Hypothalamus (tissue), 51 donors: ENCODE data around the gene SRGAP2B.
"Not testable (repeated sequence)": the region's sequence is repeated elsewhere in the genome, so short reads cannot be mapped to it uniquely, and the experiment has no call there.

Experiments
- DNase-seq, 51 donors: peaks; one replicate each; lab custom pipeline; 2025; lab: John Stamatoyannopoulos, UW

SRGAP2B gene

DNA sequence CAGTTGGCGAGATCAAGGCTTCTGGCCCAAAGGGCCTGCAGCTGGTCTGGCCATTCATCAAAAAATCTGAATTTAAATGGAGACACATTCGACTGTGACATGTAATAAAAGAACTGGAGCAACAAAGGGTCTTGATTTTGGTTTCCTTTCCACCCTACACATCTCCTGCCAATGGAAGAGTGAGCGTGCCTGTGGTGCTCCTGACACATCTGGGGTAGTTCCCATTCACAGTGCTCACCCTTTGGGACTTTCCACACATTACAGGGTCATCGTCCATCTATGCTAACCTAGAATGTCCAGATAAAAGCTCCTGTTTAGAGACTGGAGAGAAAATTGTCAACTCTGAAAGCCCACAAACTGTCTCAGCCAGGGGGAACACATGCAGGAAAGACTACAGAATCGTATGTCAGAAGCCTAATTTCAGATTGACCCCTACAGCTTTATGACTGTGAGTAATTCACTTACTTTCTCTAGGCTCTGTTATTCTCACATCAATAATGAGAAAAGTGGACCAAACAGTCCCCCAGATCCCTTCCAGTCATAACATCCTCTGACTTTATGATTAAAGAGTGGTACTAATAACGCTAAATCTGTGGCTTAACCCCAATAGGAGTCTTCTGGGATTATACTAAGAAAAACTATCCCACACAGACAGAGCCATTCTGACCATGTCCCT, 46.8 kb downstream of the SRGAP2B start:
- DNase-seq, result not testable (repeated sequence)

- not testable (repeated sequence) for DNase-seq
These were observed 47.6 kb downstream of the SRGAP2B start for GRCh38 chr1:145047553-145047952.

GRCh38 chr1:145045571-145046273, 49.4 kb downstream of the SRGAP2B start:
- DNase-seq, result not testable (repeated sequence)

DNA sequence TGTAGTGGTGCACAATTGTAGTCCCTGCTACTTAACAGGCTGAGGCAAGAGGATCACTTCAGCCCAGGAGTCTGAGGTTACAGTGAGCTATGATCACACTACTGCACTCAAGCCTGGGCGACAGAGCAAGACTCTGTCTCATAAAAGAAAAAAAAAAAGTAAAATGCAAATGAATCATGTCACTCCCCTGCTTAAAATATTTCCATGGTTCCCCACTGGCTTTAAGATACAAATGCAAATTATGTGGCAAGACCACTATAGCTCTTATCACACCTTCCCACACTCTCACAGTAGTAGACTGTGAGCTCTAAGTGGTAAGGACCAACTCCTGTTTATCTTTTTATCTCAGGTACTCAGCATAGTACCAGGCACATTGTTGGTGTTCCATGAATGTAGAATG, 53.6 kb downstream of the SRGAP2B start:
- not testable (repeated sequence) for DNase-seq

GRCh38 chr1:145036019-145036418, 59.1 kb downstream of the SRGAP2B start:
- DNase-seq, result not testable (repeated sequence)

- DNase-seq, result not testable (repeated sequence)
These were observed 61.6 kb downstream of the SRGAP2B start for GRCh38 chr1:145033523-145033922.

DNA sequence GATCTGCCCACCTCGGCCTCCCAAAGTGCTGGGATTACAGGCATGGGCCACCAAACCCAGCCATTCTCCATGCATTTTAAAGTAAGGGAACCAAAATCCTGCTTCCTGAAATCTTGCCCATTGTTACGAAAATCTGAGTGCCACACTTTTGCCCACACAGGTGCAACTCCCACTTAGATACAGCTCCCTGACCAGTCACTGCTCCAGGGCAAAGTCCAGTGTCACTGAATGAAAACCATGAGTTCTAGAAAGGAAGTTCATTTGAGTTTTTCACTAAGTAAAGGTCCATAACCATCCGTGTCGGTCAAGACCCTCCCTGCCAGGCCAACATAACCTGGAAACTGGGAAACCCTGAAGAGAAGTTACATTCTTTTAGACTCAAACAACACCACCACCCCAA, 67.9 kb downstream of the SRGAP2B start:
- DNase-seq, result not testable (repeated sequence)

- not testable (repeated sequence) for DNase-seq
These were observed 69.8 kb downstream of the SRGAP2B start for GRCh38 chr1:145025286-145025685.

- not testable (repeated sequence) for DNase-seq
These were observed 72.9 kb downstream of the SRGAP2B start for GRCh38 chr1:145022259-145022658.

DNA sequence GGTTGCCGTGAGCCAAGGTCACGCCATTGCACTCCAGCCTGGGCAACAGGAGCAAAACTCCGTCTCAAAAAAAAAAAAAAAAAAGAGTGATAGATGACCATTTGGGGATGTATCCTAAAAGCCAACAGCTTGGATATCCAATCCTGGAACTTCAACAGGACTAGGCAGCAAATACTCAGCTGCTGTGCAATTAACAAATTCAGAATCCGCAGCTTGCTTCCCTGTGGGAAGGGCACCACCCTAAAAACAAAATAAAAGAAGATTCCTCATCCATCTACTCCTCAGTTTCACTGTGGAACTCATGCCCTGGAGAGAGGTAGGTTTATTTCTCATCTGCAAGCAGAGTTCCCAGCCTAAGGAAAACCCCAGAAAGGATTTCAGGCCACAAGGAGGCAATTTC, 73.4 kb downstream of the SRGAP2B start:
- DNase-seq, result not testable (repeated sequence)

DNA sequence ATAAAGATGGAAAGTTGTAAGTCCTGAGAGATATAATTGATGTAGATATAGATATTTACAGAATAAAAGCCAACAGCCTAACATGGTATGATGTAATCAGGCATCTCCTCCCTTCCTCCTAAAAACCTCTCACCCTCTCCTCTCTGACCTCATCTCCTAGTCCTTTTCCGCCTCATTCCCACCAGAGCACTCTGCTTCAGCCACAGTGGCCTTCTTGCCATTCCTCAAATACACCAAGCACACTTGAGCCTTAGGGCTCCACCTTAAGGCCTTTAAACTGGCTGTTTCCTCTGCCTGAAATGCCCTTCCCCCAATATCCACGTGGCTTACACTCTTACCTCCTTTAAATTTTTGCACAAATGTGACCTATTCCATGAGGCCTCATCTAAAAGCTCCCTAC, 75.4 kb downstream of the SRGAP2B start:
- DNase-seq, result not testable (repeated sequence)

DNA sequence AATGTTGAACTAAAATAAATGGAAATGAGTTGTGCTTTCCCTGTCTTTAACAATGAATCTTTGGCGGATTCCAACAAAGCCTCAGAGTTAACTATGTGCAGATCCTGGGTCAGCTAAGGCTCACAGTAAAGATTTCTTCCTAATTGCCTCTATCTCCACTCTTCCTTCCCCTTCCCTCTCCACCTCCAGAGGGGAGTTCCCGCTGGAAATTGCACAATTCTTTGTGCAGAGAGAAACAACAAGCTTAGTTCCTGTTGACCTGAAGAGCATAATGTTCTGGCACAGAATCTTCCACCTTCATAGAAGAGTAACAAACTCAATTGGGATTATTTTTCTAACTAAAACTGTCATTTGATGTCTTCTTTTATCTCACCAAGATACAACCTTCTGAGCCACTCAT, 77.4 kb downstream of the SRGAP2B start:
- not testable (repeated sequence) for DNase-seq

DNA sequence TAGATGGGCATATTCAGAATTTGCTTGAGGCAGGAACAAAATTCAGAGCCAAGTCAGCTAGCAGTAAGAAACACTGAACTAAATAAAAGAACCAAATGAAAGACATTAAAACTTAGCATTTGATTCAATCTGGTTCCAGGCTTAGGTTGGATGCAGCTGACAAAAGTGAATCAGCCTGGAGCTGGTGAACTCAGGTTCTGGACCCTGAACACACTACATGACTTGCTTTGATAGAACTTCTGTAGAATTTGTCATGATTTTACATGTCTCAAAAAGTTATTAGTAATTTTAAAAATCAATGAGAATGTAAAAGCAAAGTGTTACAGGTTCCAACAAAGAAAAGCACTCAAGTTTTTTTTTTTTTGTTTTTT, 78.7 kb downstream of the SRGAP2B start:
- DNase-seq, result not testable (repeated sequence)

- DNase-seq, result not testable (repeated sequence)
These were observed 79.2 kb downstream of the SRGAP2B start for GRCh38 chr1:145015744-145016491.

DNA sequence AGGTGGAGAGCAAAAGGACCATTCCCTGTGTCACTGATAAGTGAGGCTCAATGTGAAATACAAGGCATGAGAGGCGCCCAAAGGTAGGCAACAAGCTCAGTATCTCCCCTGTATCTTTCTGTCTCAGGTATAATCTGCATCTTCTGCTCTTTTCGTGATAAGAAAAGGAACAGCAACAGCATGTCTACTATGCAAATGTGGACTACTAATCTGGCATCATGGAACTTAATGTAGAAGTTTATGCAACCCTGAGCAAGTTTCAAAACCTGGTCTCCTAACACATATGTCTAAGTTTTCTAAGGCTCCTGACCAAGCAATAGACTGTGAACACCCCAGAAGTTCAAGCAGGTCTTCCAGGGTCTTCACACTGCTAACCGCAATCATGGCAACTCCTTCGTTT, 81.8 kb downstream of the SRGAP2B start:
- DNase-seq, result not testable (repeated sequence)

GRCh38 chr1:145011811-145012210, 83.3 kb downstream of the SRGAP2B start:
- not testable (repeated sequence) for DNase-seq

GRCh38 chr1:145010580-145010979, 84.5 kb downstream of the SRGAP2B start:
- DNase-seq, result not testable (repeated sequence)

GRCh38 chr1:145009928-145010327, 85.2 kb downstream of the SRGAP2B start:
- DNase-seq, result not testable (repeated sequence)

DNA sequence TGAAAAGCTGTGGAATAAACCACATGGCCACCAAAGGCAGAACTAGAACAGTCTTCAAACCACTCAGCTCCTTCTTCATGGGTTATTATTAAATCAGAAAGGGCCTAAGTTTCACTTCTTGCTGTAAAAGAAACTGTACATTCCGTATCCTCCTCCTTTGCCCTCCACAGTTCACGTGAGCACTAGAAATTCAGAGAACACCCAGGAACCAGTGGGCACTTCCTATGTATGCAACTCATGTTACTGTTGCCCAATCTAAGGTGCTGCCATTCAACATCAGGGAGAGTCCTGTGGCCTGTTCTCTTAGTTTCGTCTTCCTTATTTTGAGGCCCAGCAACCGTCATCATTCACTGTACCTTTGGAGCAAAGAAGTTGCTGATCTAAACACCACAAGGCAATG, 86.7 kb downstream of the SRGAP2B start:
- not testable (repeated sequence) for DNase-seq

DNA sequence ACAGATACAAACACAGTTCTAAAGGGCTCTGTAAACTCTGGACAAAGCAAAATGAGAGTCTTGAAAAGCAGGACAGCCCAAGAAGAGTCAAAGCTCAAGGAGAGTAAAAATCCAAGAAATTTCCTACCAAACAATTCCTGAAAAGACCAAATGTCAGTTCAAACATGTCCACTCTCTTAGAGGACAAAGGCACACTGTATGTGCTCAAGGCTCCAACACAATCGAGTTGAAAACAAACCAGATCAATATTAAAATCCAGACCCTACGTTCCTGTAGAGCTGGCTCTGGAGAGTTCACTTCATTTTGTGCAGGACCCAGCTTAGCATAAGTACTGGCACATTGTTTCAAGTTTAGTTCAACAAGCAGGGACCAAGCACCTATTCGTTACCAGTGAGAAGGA, 90.0 kb downstream of the SRGAP2B start:
- not testable (repeated sequence) for DNase-seq

GRCh38 chr1:145001381-145001780, 93.7 kb downstream of the SRGAP2B start:
- DNase-seq, result not testable (repeated sequence)
